HepG2 (cell line): Measurements from ENCODE around the gene LYST. TPM values are rescaled to one million over a fixed set of nuclear protein-coding genes. Genes with fewer than 3 reads are reported as not detected.

Experiments
- AGO1 ChIP-seq: fragments of 200-400 bp; formaldehyde crosslinking; IDR thresholded peaks from 2 replicates; pipeline ENCODE4 v1.6.1; 2017; ENCODE audit warnings: mild to moderate bottlenecking, low read depth, low read length, moderate library complexity; ENCODE audit not compliant: poor library complexity, severe bottlenecking
- JDP2 ChIP-seq: sonication (generic); formaldehyde crosslinking; IDR thresholded peaks from 2 replicates; pipeline ENCODE4 v1.8.1; 2022; ENCODE audit warnings: missing genetic modification reagents, borderline replicate concordance
- KDM2A ChIP-seq: sonication (generic); formaldehyde crosslinking; IDR thresholded peaks from 2 replicates; pipeline ENCODE4 v1.4.0; 2020; ENCODE audit warnings: low read depth, missing genetic modification reagents, borderline replicate concordance
- KDM5A ChIP-seq: fragments of 200-600 bp; sonication (generic); IDR thresholded peaks from 2 replicates; pipeline ENCODE4 v1.7.0; 2018; ENCODE audit warnings: antibody characterized with exemption, mild to moderate bottlenecking, low read length, borderline replicate concordance
- MIER3 ChIP-seq: IDR thresholded peaks from 2 replicates; pipeline ENCODE4 v1.6.1; 2016; ENCODE audit warnings: missing compliant biosample characterization, borderline replicate concordance
- MTA3 ChIP-seq: sonication (generic); formaldehyde crosslinking; IDR thresholded peaks from 2 replicates; pipeline ENCODE4 v1.4.0; 2020; ENCODE audit warnings: missing genetic modification reagents
- NFYB ChIP-seq: sonication (generic); formaldehyde crosslinking; IDR thresholded peaks from 2 replicates; pipeline ENCODE4 v1.4.0; 2020; ENCODE audit warnings: missing genetic modification reagents
- REPIN1 ChIP-seq: sonication (generic); formaldehyde crosslinking; IDR thresholded peaks from 2 replicates; pipeline ENCODE4 v1.8.0; 2022; ENCODE audit warnings: missing genetic modification reagents, low read depth, mild to moderate bottlenecking, borderline replicate concordance
- RNF2 ChIP-seq: fragments of 450-650 bp; conservative IDR thresholded peaks from 2 replicates; pipeline ENCODE4 v1.6.1; 2016; ENCODE audit warnings: low read depth
- SKI ChIP-seq: fragments of 450-650 bp; IDR thresholded peaks from one replicate; pipeline ENCODE4 v1.6.1; 2018; ENCODE audit warnings: mild to moderate bottlenecking; ENCODE audit not compliant: partially characterized antibody
- SOX6 ChIP-seq, 2 experiments: fragments of 450-650 bp in 1 of 2; sonication (generic) in 1 of 2; formaldehyde crosslinking in 1 of 2; IDR thresholded peaks; 2 replicates each; pipeline versions ENCODE4 v1.4.0 to v1.6.1; 2017 to 2020; ENCODE audit warnings: antibody characterized with exemption in 1 of 2, mild to moderate bottlenecking in 1 of 2, missing genetic modification reagents in 1 of 2
- WIZ ChIP-seq: sonication (generic); formaldehyde crosslinking; IDR thresholded peaks from 2 replicates; pipeline ENCODE4 v1.5.1; 2020; ENCODE audit warnings: mild to moderate bottlenecking, missing genetic modification reagents
- ZNF101 ChIP-seq: sonication (generic); formaldehyde crosslinking; IDR thresholded peaks from 2 replicates; pipeline ENCODE4 v1.4.0; 2020; ENCODE audit warnings: mild to moderate bottlenecking, low read depth, missing genetic modification reagents, borderline replicate concordance
- ZNF205 ChIP-seq: IDR thresholded peaks from 2 replicates; pipeline ENCODE4 v1.6.1; 2018; ENCODE audit warnings: missing biosample characterization, missing genetic modification reagents
- ZNF335 ChIP-seq: sonication (generic); formaldehyde crosslinking; IDR thresholded peaks from 2 replicates; pipeline ENCODE4 v1.4.0; 2020; ENCODE audit warnings: missing genetic modification reagents
- ZNF496 ChIP-seq: sonication (generic); formaldehyde crosslinking; IDR thresholded peaks from 2 replicates; pipeline ENCODE4 v1.8.1; 2023; ENCODE audit warnings: mild to moderate bottlenecking, moderate library complexity, missing genetic modification reagents; ENCODE audit not compliant: insufficient replicate concordance
- ZNF644 ChIP-seq: IDR thresholded peaks from 2 replicates; pipeline ENCODE4 v1.6.1; 2016; ENCODE audit warnings: low read depth
- ZSCAN21 ChIP-seq: sonication (generic); formaldehyde crosslinking; IDR thresholded peaks from 2 replicates; pipeline ENCODE4 v1.8.0; 2022; ENCODE audit warnings: mild to moderate bottlenecking, missing genetic modification reagents, moderate library complexity, borderline replicate concordance
- polyA plus RNA-seq, 8 experiments: library from polyadenylated mRNA; depleted of rRNA in 3 of 8; stranded (reverse) in 7 of 8; unstranded in 1 of 8; fragments of >200 nt; fragmentation: Illumina TruSeq in 4 of 8; extraction: Trizol in 4 of 8; gene quantifications; 2 replicates each; pipeline versions ENCODE4 v1.2.1 to v1.2.3, GENCODE V29; 2011 to 2016; ENCODE audit warnings: low read depth in 4 of 8, missing spikeins in 1 of 8, mixed read lengths in 1 of 8; ENCODE audit not compliant: insufficient read depth in 1 of 8
- total RNA-seq, 5 experiments: library from RNA; depleted of rRNA; stranded (reverse); fragments of >200 nt; fragmentation: Illumina TruSeq; extraction: Trizol; gene quantifications; 2 replicates each; pipeline ENCODE4 v1.2.3, GENCODE V29; 2016; ENCODE audit warnings: low read depth in 1 of 5
- TF ChIP-seq, protein P1 (sequence below): sonication (generic); formaldehyde crosslinking; conservative IDR thresholded peaks from 2 replicates; pipeline ENCODE4 v1.4.0; 2020; ENCODE audit warnings: mild to moderate bottlenecking, missing genetic modification reagents, moderate library complexity
- TF ChIP-seq, protein P2 (sequence below): sonication (generic); formaldehyde crosslinking; IDR thresholded peaks from 2 replicates; pipeline ENCODE4 v1.8.1; 2023; ENCODE audit warnings: mild to moderate bottlenecking, moderate library complexity, missing genetic modification reagents
- TF ChIP-seq, protein P3 (sequence below): IDR thresholded peaks from 2 replicates; pipeline ENCODE4 v1.4.0; 2020; ENCODE audit warnings: mild to moderate bottlenecking, missing genetic modification reagents

Gene LYST
- total and polyA plus RNA-seq, 2 of the 13 experiments (the other 11 are each of a cell fraction or from before 2014, with no cell fraction given): 0.91 to 2.5 TPM

DNA sequence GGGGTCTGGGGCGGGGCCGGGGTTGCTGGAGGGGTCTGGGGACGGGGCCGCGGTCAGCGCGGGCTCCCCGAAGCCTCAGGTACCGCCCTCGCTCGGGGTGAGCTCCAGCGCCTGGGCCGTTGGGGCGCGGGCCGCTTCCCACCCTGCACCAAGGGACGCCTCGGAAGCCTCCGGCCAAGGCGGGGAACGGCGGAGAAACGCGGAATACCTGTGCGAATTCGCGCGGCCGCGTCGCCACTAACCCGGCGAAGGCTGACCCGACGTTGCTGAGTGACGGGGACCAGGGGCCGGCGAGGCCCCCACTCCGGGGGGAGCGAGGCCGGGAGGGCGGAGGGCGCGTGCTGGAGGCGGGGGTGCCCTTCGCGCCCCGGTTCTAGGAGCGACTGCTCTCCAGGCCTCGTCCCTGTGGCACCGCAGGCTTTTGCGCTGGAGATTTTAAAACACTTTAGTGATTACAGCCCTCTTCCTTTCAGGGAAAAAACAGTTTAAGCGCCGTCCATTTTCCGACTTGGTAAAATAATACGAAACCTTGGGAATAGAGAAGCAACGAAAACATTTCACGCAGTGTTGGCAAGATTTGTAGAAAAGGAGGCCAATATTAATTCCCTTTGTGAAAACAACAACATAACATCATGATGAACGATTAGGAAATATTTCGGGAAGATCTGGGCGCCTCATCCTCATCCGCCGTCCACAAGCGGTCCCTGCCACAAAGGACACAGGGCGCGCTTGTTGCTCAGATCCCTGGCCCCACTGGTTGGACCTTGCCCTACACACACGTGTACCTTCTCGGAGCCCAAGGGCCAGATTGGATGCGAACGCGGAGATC is 216.2 kb downstream of the LYST start (continued):
- TF ChIP-seq, protein P1, sequence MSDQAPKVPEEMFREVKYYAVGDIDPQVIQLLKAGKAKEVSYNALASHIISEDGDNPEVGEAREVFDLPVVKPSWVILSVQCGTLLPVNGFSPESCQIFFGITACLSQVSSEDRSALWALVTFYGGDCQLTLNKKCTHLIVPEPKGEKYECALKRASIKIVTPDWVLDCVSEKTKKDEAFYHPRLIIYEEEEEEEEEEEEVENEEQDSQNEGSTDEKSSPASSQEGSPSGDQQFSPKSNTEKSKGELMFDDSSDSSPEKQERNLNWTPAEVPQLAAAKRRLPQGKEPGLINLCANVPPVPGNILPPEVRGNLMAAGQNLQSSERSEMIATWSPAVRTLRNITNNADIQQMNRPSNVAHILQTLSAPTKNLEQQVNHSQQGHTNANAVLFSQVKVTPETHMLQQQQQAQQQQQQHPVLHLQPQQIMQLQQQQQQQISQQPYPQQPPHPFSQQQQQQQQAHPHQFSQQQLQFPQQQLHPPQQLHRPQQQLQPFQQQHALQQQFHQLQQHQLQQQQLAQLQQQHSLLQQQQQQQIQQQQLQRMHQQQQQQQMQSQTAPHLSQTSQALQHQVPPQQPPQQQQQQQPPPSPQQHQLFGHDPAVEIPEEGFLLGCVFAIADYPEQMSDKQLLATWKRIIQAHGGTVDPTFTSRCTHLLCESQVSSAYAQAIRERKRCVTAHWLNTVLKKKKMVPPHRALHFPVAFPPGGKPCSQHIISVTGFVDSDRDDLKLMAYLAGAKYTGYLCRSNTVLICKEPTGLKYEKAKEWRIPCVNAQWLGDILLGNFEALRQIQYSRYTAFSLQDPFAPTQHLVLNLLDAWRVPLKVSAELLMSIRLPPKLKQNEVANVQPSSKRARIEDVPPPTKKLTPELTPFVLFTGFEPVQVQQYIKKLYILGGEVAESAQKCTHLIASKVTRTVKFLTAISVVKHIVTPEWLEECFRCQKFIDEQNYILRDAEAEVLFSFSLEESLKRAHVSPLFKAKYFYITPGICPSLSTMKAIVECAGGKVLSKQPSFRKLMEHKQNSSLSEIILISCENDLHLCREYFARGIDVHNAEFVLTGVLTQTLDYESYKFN (CRISPR knock-in tag): peak; percentile 93
- TF ChIP-seq ZNF644 (CRISPR knock-in tag) (peak; percentile 94), JDP2 (no peak; the same call in 1 of the 2 replicates), KDM5A (no peak), ZNF101 (CRISPR knock-in tag) (no peak), REPIN1 (CRISPR knock-in tag) (peak; percentile 81), SOX6 (IDR thresholded peaks at IDR 0.05) (no peak), SOX6 (CRISPR knock-in tag; IDR thresholded peaks at IDR 0.05) (peak; percentile 91), SKI (no peak), RNF2 (no peak), ZSCAN21 (peak; percentile 30), KDM2A (CRISPR knock-in tag) (peak; percentile 86), NFYB (CRISPR knock-in tag) (peak; percentile 59; the same call in 1 of the 2 replicates), AGO1 (no peak), ZNF335 (peak; percentile 88), MIER3 (CRISPR knock-in tag) (peak; percentile 89), ZNF205 (peak; percentile 77; the same call in 1 of the 2 replicates), MTA3 (CRISPR knock-in tag) (no peak), ZNF496 (CRISPR knock-in tag) (no peak), WIZ (CRISPR knock-in tag) (no peak)
- TF ChIP-seq, protein P2, sequence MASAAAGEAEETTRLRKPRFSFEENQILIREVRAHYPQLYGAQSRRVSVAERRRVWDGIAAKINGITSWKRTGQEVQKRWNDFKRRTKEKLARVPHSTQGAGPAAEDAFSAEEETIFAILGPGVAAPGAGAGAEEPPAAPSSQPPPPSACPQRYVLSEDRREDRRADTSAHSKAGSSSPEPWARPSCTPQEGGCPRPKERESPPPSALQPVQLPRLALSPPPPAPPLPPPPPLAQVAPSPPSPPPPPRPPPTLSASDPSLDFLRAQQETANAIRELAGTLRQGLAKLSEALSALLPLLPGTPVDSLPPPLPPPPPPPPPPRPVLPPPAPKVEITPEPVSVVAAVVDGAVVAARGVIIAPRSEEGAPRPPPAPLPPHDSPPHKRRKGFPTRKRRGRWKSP (CRISPR knock-in tag): peak; percentile 65; the same call in 1 of the 2 replicates
- TF ChIP-seq, protein P3, sequence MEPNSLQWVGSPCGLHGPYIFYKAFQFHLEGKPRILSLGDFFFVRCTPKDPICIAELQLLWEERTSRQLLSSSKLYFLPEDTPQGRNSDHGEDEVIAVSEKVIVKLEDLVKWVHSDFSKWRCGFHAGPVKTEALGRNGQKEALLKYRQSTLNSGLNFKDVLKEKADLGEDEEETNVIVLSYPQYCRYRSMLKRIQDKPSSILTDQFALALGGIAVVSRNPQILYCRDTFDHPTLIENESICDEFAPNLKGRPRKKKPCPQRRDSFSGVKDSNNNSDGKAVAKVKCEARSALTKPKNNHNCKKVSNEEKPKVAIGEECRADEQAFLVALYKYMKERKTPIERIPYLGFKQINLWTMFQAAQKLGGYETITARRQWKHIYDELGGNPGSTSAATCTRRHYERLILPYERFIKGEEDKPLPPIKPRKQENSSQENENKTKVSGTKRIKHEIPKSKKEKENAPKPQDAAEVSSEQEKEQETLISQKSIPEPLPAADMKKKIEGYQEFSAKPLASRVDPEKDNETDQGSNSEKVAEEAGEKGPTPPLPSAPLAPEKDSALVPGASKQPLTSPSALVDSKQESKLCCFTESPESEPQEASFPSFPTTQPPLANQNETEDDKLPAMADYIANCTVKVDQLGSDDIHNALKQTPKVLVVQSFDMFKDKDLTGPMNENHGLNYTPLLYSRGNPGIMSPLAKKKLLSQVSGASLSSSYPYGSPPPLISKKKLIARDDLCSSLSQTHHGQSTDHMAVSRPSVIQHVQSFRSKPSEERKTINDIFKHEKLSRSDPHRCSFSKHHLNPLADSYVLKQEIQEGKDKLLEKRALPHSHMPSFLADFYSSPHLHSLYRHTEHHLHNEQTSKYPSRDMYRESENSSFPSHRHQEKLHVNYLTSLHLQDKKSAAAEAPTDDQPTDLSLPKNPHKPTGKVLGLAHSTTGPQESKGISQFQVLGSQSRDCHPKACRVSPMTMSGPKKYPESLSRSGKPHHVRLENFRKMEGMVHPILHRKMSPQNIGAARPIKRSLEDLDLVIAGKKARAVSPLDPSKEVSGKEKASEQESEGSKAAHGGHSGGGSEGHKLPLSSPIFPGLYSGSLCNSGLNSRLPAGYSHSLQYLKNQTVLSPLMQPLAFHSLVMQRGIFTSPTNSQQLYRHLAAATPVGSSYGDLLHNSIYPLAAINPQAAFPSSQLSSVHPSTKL (CRISPR knock-in tag): peak; percentile 91
